ENCODE results near the gene ACSL6.

Gene ACSL6

DNA sequence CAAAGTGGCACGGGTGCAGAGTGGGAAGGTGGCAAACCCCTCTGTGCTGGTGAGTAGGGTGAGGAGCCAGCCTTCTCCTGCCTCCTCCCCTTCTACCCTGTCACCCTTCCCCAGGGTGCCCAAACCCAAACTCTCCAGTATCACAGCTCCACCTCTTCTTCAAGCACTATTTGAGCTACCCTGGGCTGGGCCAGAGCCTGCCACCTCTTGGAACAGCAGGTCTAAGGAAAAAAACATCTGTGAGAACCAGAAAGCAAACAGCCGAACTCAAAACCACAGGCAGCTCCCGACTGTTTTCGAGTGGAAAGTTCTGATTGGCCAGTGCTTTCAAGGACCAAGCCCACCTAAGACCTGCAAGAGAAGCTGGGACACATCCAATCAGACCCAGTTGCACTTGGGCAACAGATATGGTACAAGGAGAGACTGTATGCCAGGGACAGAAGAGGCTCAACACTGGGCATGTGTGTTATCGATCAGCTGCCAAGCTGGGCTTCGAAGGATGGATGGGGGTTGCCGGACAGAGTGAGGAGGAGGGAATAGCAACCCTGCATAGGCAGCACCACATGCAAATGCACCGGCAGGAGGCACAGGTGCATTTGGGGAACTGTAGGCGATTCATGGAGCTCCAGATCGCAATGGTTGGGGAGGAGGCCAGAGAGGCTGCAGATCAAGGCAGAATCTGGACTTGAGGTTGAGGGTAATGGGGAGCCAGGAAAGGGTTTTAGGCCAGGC is 19.7 kb downstream of the ACSL6 start:
- Mint-ChIP-seq H3K27ac (no peak overlapping the region), H3K36me3 (no peaks in the 10 kb centered on the region), H3K27me3 (peaks cover 7% of the 10 kb centered on the region), H3K4me3 (no peak overlapping the region), H3K9me3 (no peaks in the 10 kb centered on the region), H3K4me1 (no peaks in the 10 kb centered on the region)
- no peak for ATAC-seq

- no peaks in the 10 kb centered on the region for H3K36me3 Mint-ChIP-seq
- peaks cover 7% of the 10 kb centered on the region for H3K27me3 Mint-ChIP-seq
- H3K9me3 Mint-ChIP-seq = no peaks in the 10 kb centered on the region
- no peak overlapping the region for H3K27ac Mint-ChIP-seq
- H3K4me3 Mint-ChIP-seq = no peak overlapping the region
- H3K4me1 Mint-ChIP-seq = no peaks in the 10 kb centered on the region
- ATAC-seq = no peak
Measured at GRCh38 chr5:131990716-131991115, 20.7 kb downstream of the ACSL6 start.

- Mint-ChIP-seq H3K27ac (no peak overlapping the region), H3K4me1 (no peaks in the 10 kb centered on the region), H3K9me3 (no peaks in the 10 kb centered on the region), H3K27me3 (peaks cover 7% of the 10 kb centered on the region), H3K36me3 (no peaks in the 10 kb centered on the region), H3K4me3 (no peak overlapping the region)
- ATAC-seq = no peak
Measured at GRCh38 chr5:131988601-131989000, 22.9 kb downstream of the ACSL6 start.

DNA sequence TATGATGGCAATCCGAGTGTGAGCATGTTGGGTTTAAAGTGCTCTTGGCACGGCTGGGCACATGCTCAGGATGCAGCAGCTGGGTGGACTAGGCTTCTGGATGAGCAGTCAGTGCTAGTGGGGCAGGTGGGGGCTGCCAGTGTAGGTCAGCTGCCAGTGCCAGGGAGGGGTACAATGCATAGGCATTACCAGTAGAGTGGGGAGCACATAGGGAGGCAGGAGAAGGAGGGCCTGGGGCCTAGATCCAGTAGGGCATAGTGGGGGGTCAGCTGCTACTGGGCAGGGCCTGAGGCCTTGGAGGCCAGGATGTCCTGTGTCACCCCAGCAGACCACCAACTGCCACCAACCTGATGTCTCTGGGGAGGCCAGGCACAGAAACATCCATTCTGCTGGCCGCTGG is 24.2 kb downstream of the ACSL6 start:
- H3K27ac Mint-ChIP-seq = no peak overlapping the region
- H3K36me3 Mint-ChIP-seq = no peaks in the 10 kb centered on the region
- no peaks in the 10 kb centered on the region for H3K4me1 Mint-ChIP-seq
- ATAC-seq = no peak
- H3K9me3 Mint-ChIP-seq = no peaks in the 10 kb centered on the region
- H3K27me3 Mint-ChIP-seq = no peaks in the 10 kb centered on the region
- no peak overlapping the region for H3K4me3 Mint-ChIP-seq

DNA sequence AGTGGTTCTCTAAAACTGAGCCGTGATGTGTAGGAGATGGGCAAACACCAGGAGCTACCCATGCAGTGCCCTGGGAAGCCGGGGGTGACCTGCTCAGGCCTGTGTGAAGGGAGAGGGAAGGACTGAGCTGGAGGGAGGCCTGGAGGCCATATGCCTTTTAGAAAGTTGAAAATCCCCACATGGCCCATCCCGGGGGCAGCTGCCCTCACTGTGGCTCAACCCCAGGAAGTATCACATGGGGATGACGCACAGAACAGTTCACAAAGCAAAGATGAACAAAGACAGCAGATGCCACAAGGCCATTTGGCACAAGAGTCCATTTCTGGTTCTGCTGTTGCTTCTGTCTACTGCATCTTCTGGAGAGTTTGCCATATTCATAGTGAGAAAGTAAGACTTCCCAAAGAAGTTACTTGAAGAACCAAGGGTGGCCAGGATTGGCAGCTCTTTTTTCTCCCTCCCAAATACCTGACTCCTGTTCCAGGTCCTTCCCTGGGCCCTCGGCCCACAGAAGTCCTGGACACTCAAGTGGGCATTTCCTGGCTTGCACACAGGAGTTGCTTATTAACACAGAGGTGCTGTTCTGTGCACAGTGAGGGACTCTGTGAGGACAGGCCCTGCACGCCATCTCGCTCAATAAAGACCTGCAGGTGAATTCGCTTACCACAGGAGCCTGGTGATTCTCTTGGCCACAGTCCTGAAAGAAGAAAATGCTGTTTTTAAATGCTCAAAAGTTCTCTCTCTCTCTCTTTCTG is 25.1 kb downstream of the ACSL6 start:
- no peak for ATAC-seq
- H3K9me3 Mint-ChIP-seq = no peaks in the 10 kb centered on the region
- H3K36me3 Mint-ChIP-seq = no peaks in the 10 kb centered on the region
- H3K27ac Mint-ChIP-seq = no peak overlapping the region
- H3K4me3 Mint-ChIP-seq = no peak overlapping the region
- no peaks in the 10 kb centered on the region for H3K27me3 Mint-ChIP-seq
- no peaks in the 10 kb centered on the region for H3K4me1 Mint-ChIP-seq

- H3K27ac Mint-ChIP-seq = no peak overlapping the region
- H3K27me3 Mint-ChIP-seq = no peaks in the 10 kb centered on the region
- ATAC-seq = no peak
- H3K9me3 Mint-ChIP-seq = no peaks in the 10 kb centered on the region
- no peaks in the 10 kb centered on the region for H3K4me1 Mint-ChIP-seq
- no peak overlapping the region for H3K4me3 Mint-ChIP-seq
- no peaks in the 10 kb centered on the region for H3K36me3 Mint-ChIP-seq
Measured at GRCh38 chr5:131984956-131985665, 26.3 kb downstream of the ACSL6 start.

- no peak for ATAC-seq
- Mint-ChIP-seq H3K27ac (no peak overlapping the region), H3K4me1 (no peaks in the 10 kb centered on the region), H3K9me3 (no peaks in the 10 kb centered on the region), H3K4me3 (no peak overlapping the region), H3K36me3 (no peaks in the 10 kb centered on the region), H3K27me3 (no peaks in the 10 kb centered on the region)
Measured at GRCh38 chr5:131983244-131983771, 28.1 kb downstream of the ACSL6 start.

DNA sequence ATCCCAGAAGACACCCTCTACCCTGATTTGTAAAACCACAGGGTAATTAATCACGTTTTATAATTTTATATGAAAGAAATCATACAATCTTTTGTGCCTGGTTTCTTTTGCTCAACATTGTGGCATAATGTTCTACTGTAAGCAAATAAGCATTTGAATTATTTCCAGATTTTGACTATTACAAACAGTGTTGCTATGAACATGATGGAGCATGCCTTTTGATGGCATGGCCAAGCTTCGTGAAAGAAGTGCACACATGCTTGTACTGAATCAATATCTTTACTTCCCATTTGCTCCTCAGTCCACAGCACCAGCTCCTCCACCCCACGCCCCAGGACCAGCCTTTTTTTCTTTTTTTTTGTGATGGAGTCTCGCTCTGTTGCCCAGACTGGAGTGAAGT is 29.9 kb downstream of the ACSL6 start:
- no peaks in the 10 kb centered on the region for H3K27me3 Mint-ChIP-seq
- H3K36me3 Mint-ChIP-seq = no peaks in the 10 kb centered on the region
- H3K4me3 Mint-ChIP-seq = no peak overlapping the region
- no peaks in the 10 kb centered on the region for H3K4me1 Mint-ChIP-seq
- H3K9me3 Mint-ChIP-seq = no peaks in the 10 kb centered on the region
- no peak for ATAC-seq
- H3K27ac Mint-ChIP-seq = no peak overlapping the region

DNA sequence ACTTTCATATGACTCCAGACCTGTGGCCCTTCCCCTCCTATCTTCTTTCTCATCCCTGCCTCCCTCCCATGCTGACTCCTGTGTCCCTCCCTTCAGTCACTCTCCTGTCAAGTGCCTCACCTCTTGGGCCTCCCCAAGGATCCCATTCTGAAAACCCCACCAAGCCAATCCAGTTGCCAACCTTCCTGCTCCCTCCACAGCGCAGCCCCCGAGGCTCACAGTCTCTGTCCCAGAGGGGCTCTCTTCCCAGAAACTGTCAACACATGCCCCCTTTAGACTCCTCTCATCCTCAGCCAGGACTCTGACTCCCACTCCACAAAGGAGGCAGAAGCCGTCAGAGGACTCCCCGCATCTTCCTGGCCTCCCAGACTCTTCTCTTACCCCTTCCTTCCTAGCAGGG is 30.8 kb downstream of the ACSL6 start:
- ATAC-seq = no peak
- no peaks in the 10 kb centered on the region for H3K36me3 Mint-ChIP-seq
- H3K27ac Mint-ChIP-seq = no peak overlapping the region
- H3K4me3 Mint-ChIP-seq = no peak overlapping the region
- no peaks in the 10 kb centered on the region for H3K9me3 Mint-ChIP-seq
- H3K27me3 Mint-ChIP-seq = no peaks in the 10 kb centered on the region
- no peaks in the 10 kb centered on the region for H3K4me1 Mint-ChIP-seq

DNA sequence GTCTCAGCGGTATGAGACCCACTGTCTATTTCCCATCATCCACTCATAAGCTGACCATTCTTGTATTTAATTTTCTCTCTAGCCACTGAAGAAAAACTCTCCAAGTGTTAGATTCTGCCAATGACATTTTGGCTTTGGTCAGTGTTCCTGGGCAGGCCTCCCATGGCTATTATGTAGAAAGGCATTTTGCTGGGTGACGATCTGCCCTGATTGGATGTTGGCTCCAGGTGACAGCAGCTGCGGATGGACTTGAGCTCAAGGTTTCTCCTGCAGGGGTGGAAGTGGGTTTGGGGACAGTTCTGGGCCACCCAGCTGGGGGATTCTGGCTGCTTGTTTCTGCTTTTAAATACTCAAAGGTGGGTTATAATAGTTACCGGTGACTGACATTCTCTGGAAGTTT is 31.6 kb downstream of the ACSL6 start:
- ATAC-seq = no peak
- Mint-ChIP-seq H3K4me1 (peaks cover 2% of the 10 kb centered on the region), H3K36me3 (no peaks in the 10 kb centered on the region), H3K27ac (no peak overlapping the region), H3K9me3 (no peaks in the 10 kb centered on the region), H3K27me3 (no peaks in the 10 kb centered on the region), H3K4me3 (no peak overlapping the region)

DNA sequence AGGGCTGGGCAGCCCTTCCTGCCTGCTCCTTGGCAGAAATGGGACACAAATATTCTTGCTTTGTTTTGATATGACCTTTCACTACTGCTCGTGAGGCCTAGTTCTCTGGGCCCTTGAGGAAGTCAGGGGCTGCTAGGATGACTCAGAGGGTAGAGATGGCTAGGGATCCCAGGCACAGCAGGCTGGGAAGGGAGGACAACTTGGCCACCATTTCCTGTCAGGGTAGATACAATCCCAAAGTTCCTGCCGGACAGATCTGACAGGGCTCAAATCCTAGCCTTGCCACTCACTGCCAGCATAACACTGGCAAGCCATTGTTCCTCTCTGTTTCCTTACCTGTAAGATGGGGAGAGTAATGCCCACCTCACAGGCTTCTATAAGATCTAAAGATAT is 34.2 kb downstream of the ACSL6 start:
- Mint-ChIP-seq H3K27ac (no peak overlapping the region), H3K27me3 (peaks cover 8% of the 10 kb centered on the region), H3K9me3 (no peaks in the 10 kb centered on the region), H3K4me1 (peaks cover 6% of the 10 kb centered on the region), H3K4me3 (no peak overlapping the region), H3K36me3 (no peaks in the 10 kb centered on the region)
- ATAC-seq = no peak

DNA sequence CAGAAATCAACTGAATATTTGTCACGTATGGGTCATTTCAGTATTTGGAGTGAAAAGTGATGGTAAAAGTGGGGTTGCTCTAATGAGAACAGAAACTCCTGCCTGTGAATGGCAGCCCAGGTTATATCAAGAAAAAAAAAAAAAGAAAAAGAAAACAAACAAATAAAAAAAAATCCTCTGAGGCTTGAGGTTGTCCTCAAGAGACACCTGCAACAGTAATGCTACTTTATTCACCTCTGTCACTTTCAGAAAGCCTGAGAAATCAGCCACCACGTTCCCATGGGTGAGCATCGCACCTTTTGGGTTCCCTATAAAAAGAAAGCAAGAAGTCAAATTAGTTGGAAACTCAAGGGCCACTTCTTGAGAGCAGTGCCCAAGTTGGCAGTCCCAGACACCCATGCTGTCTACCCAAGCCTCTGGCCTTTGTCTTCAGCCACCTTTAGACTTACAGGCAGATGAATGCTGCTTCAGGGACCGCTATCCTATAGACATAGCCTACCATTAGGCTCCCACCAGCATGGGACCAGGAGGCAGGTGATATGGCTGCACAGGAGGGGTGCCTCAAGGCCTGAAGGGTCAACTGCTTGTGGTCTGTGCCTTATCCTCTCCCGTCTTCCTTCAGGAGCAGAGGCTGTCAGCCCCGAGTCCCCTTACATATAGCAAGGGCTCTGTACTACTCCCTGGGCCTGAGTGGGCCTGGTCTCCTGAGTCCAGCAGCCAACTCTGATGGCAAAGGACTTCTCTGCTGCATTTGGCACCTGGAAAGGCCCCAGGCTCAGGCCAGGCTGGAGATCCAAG is 34.8 kb downstream of the ACSL6 start:
- Mint-ChIP-seq H3K27me3 (peaks cover 8% of the 10 kb centered on the region), H3K9me3 (no peaks in the 10 kb centered on the region), H3K36me3 (no peaks in the 10 kb centered on the region), H3K4me3 (no peak overlapping the region), H3K27ac (no peak overlapping the region), H3K4me1 (peaks cover 6% of the 10 kb centered on the region)
- ATAC-seq = no peak

- Mint-ChIP-seq H3K27ac (no peak overlapping the region), H3K36me3 (no peaks in the 10 kb centered on the region), H3K27me3 (peaks cover 8% of the 10 kb centered on the region), H3K4me3 (no peak overlapping the region), H3K4me1 (peaks cover 6% of the 10 kb centered on the region), H3K9me3 (no peaks in the 10 kb centered on the region)
- peak; percentile 26 for ATAC-seq
Measured at GRCh38 chr5:131974956-131975726, 36.3 kb downstream of the ACSL6 start.

GRCh38 chr5:131974622-131974955 is 36.9 kb downstream of the ACSL6 start:
- Mint-ChIP-seq H3K4me1 (peaks cover 6% of the 10 kb centered on the region), H3K36me3 (no peaks in the 10 kb centered on the region), H3K4me3 (no peak overlapping the region), H3K9me3 (no peaks in the 10 kb centered on the region), H3K27ac (no peak overlapping the region), H3K27me3 (peaks cover 8% of the 10 kb centered on the region)
- no peak for ATAC-seq

All from stimulated activated memory B cell treated with anti-CD40 and anti-IgM and Interleukin-4, amounts not matched to agents 10 μg/mL and 1 μg/mL and 100 μg/mL, for 72 hours (primary cell).